Tibial nerve (tissue), 4 donors: ENCODE results near the gene DRP2. TPM values are rescaled to one million over a fixed set of nuclear protein-coding genes. Genes with fewer than 3 reads are reported as not detected.

Experiments
- DNase-seq, 2 donors: peaks; one replicate each; pipeline ENCODE4 v3.0.0-alpha.2; 2019; ENCODE audit warnings: low spot score in 2 of 2
- H3K27ac ChIP-seq, 4 donors: fragments of 200-600 bp; sonication (generic) in 3 of 4; one replicate each; pipeline ENCODE4 v1.5.1; 2017 to 2019; ENCODE audit warnings: mild to moderate bottlenecking in 1 of 4
- H3K27me3 ChIP-seq, 2 donors: fragments of 200-600 bp; sonication (generic) in 1 of 2; one replicate each; pipeline versions ENCODE4 v1.5.1 to v1.6.0; 2017 to 2019
- H3K36me3 ChIP-seq, 3 donors: fragments of 200-600 bp; sonication (generic); one replicate each; pipeline ENCODE4 v1.5.1; 2018 to 2019
- H3K4me1 ChIP-seq, 4 donors: fragments of 200-600 bp; sonication (generic) in 3 of 4; one replicate each; pipeline ENCODE4 v1.5.1; 2017 to 2019
- H3K4me3 ChIP-seq, 4 donors: fragments of 200-600 bp; sonication (generic) in 3 of 4; one replicate each; pipeline ENCODE4 v1.5.1; 2017 to 2019; ENCODE audit warnings: mild to moderate bottlenecking in 1 of 4, moderate library complexity in 1 of 4
- H3K9me3 ChIP-seq, 4 donors: fragments of 200-600 bp; sonication (generic) in 3 of 4; one replicate each; pipeline ENCODE4 v1.5.1; 2017 to 2019
- CTCF ChIP-seq, 5 experiments: fragments of 200-600 bp in 3 of 5; fragments of 450-650 bp in 2 of 5; sonication (generic) in 3 of 5; IDR thresholded peaks; one replicate each; pipeline ENCODE4 v1.5.1; 2016 to 2019; ENCODE audit warnings: antibody characterized with exemption in 5 of 5, mild to moderate bottlenecking in 3 of 5, moderate library complexity in 2 of 5
- EP300 ChIP-seq, 2 donors: sonication (generic); formaldehyde crosslinking; IDR thresholded peaks; one replicate each; pipeline ENCODE4 v1.6.1; 2017; ENCODE audit warnings: antibody characterized with exemption in 2 of 2, mild to moderate bottlenecking in 1 of 2
- POLR2A ChIP-seq, 2 donors: fragments of 450-650 bp; IDR thresholded peaks; one replicate each; pipeline ENCODE4 v1.6.1; 2017; ENCODE audit warnings: antibody characterized with exemption in 2 of 2, mild to moderate bottlenecking in 2 of 2, moderate library complexity in 2 of 2
- WGBS, 2 donors: methylation state at CpG; one replicate each; pipeline ENCODE4 v1.1.5; 2018; 5-methylcytosine and 5-hydroxymethylcytosine counted together
- total RNA-seq, 4 donors: library from RNA; depleted of rRNA; stranded (reverse); fragments of >200 nt; gene quantifications; one replicate each; pipeline ENCODE4 v1.1.0, GENCODE V29; 2016

DRP2 gene
- total RNA-seq, 4 donors from 2014 or later: 94.5 to 207 (median 183) TPM

GRCh38 chrX:101210630-101211029, 9.0 kb upstream of the DRP2 start:
- no peak for DNase-seq
- TF ChIP-seq CTCF (IDR thresholded peaks at IDR 0.05): no peak
- TF ChIP-seq POLR2A (IDR thresholded peaks at IDR 0.05): no peak
- no peak for TF ChIP-seq EP300 (IDR thresholded peaks at IDR 0.05)
- H3K4me1 ChIP-seq: no peaks in the 10 kb centered on the region
- H3K4me3 ChIP-seq: no peak overlapping the region
- H3K36me3 ChIP-seq: no peaks in the 10 kb centered on the region
- H3K9me3 ChIP-seq: no peaks in the 10 kb centered on the region
- 47 to 60% methylated on average over 1 of the region's 1 CpG for WGBS, 2 donors
- no peak overlapping the region for H3K27ac ChIP-seq
- peaks cover 0 to 3% of the 10 kb centered on the region in 2 donors for H3K27me3 ChIP-seq

- Histone ChIP-seq H3K27ac (no peak overlapping the region), H3K27me3 (peaks cover 0 to 22% of the 10 kb centered on the region in 2 donors), H3K4me3 (no peak overlapping the region), H3K9me3 (no peaks in the 10 kb centered on the region), H3K4me1 (no peaks in the 10 kb centered on the region), H3K36me3 (no peaks in the 10 kb centered on the region)
- no peak for DNase-seq
- WGBS, 2 donors: 87 to 90% methylated on average over 6 of the region's 6 CpGs
- no peak for TF ChIP-seq EP300 (IDR thresholded peaks at IDR 0.05)
- TF ChIP-seq POLR2A (IDR thresholded peaks at IDR 0.05): no peak
- TF ChIP-seq CTCF (IDR thresholded peaks at IDR 0.05): no peak
Measured at GRCh38 chrX:101217689-101218088, 1.9 kb upstream of the DRP2 start.

- TF ChIP-seq POLR2A (IDR thresholded peaks at IDR 0.05): no peak
- TF ChIP-seq EP300 (IDR thresholded peaks at IDR 0.05): no peak
- no peak for TF ChIP-seq CTCF (IDR thresholded peaks at IDR 0.05)
- H3K27ac ChIP-seq: no peak overlapping the region
- H3K4me3 ChIP-seq: peak overlapping the region in 1 of 4 donors; percentile 15
- H3K9me3 ChIP-seq: no peaks in the 10 kb centered on the region
- H3K27me3 ChIP-seq: peaks cover 0 to 27% of the 10 kb centered on the region in 2 donors
- no peak for DNase-seq
- WGBS, 2 donors: 36 to 45% methylated on average over 12 of the region's 12 CpGs
- no peaks in the 10 kb centered on the region for H3K4me1 ChIP-seq
- H3K36me3 ChIP-seq: no peaks in the 10 kb centered on the region
Measured at GRCh38 chrX:101219864-101220346, 319 bp downstream of the DRP2 start.

- peaks cover 0 to 30% of the 10 kb centered on the region in 2 donors for H3K27me3 ChIP-seq
- DNase-seq: no peak
- peak overlapping the region in 1 of 4 donors; percentile 20 for H3K27ac ChIP-seq
- H3K36me3 ChIP-seq: no peaks in the 10 kb centered on the region
- no peaks in the 10 kb centered on the region for H3K4me1 ChIP-seq
- 60 to 70% methylated on average over 4 of the region's 4 CpGs for WGBS, 2 donors
- no peak overlapping the region for H3K4me3 ChIP-seq
- no peak for TF ChIP-seq POLR2A (IDR thresholded peaks at IDR 0.05)
- no peak for TF ChIP-seq CTCF (IDR thresholded peaks at IDR 0.05)
- TF ChIP-seq EP300 (IDR thresholded peaks at IDR 0.05): no peak
- no peaks in the 10 kb centered on the region for H3K9me3 ChIP-seq
Measured at GRCh38 chrX:101220662-101221260, 1.2 kb downstream of the DRP2 start.

- DNase-seq: no peak
- H3K9me3 ChIP-seq: no peaks in the 10 kb centered on the region
- peaks cover 0 to 32% of the 10 kb centered on the region in 2 donors for H3K27me3 ChIP-seq
- no peak for TF ChIP-seq CTCF (IDR thresholded peaks at IDR 0.05)
- TF ChIP-seq EP300 (IDR thresholded peaks at IDR 0.05): no peak
- no peak for TF ChIP-seq POLR2A (IDR thresholded peaks at IDR 0.05)
- H3K4me1 ChIP-seq: no peaks in the 10 kb centered on the region
- H3K27ac ChIP-seq: no peak overlapping the region
- H3K36me3 ChIP-seq: no peaks in the 10 kb centered on the region
- no peak overlapping the region for H3K4me3 ChIP-seq
- WGBS, 2 donors: 64 to 100% methylated on average over 1 of the region's 1 CpG
Measured at GRCh38 chrX:101223226-101223625, 3.6 kb downstream of the DRP2 start.
